Measurements from ENCODE around the gene POLD3. TPM values are rescaled to one million over a fixed set of nuclear protein-coding genes. Genes with fewer than 3 reads are reported as not detected.
"Not testable (repeated sequence)": the region's sequence is repeated elsewhere in the genome, so short reads cannot be mapped to it uniquely, and the experiment has no call there.

Gene POLD3
- total RNA-seq, 4 donors from 2014 or later = 13.0 to 14.8 (median 14.3) TPM

GRCh38 chr11:74581954-74582547 is 10.3 kb upstream of the POLD3 start:
- Histone ChIP-seq H3K27ac (no peak overlapping the region), H3K27me3 (no peaks in the 10 kb centered on the region), H3K4me1 (no peaks in the 10 kb centered on the region), H3K9me3 (no peaks in the 10 kb centered on the region), H3K4me3 (replicated peaks in 1 of 3) (no peak overlapping the region), H3K36me3 (no peaks in the 10 kb centered on the region)
- DNase-seq = no peak
- no peak for TF ChIP-seq CTCF (IDR thresholded peaks at IDR 0.05)
- no peak for TF ChIP-seq POLR2A (IDR thresholded peaks at IDR 0.05)
- WGBS, 2 donors = 94 to 97% methylated on average over 4 of the region's 4 CpGs
- intact Hi-C loops (cut with DNase I) = no loop called here

- TF ChIP-seq POLR2A (IDR thresholded peaks at IDR 0.05) = no peak
- no peak for TF ChIP-seq CTCF (IDR thresholded peaks at IDR 0.05)
- Histone ChIP-seq H3K36me3 (no peaks in the 10 kb centered on the region), H3K27me3 (no peaks in the 10 kb centered on the region), H3K4me1 (no peaks in the 10 kb centered on the region), H3K4me3 (replicated peaks in 1 of 3) (no peak overlapping the region), H3K27ac (no peak overlapping the region), H3K9me3 (no peaks in the 10 kb centered on the region)
- no peak for DNase-seq
- 66 to 67% methylated on average over 3 of the region's 3 CpGs for WGBS, 2 donors
- intact Hi-C loops (cut with DNase I) = no loop called here
Measured at GRCh38 chr11:74583024-74583624, 9.3 kb upstream of the POLD3 start.

- H3K36me3 ChIP-seq; intact Hi-C loops (cut with DNase I); DNase-seq; H3K27me3 ChIP-seq; H3K4me3 ChIP-seq (replicated peaks in 1 of 3); H3K27ac ChIP-seq; H3K9me3 ChIP-seq: not testable (repeated sequence)
- peaks cover 9 to 13% of the 10 kb centered on the region in 2 donors for H3K4me1 ChIP-seq
- 90 to 95% methylated on average over 7 of the region's 7 CpGs for WGBS, 2 donors
Measured at GRCh38 chr11:74590492-74590891, 1.9 kb upstream of the POLD3 start.

- H3K27ac ChIP-seq = peak overlapping the region in 2 of 3 donors; percentile 37 to 58
- H3K36me3 ChIP-seq = peaks cover 0 to 6% of the 10 kb centered on the region in 2 donors
- H3K4me1 ChIP-seq = peaks cover 9 to 13% of the 10 kb centered on the region in 2 donors
- TF ChIP-seq POLR2A (IDR thresholded peaks at IDR 0.05) = no peak
- no peak for TF ChIP-seq CTCF (IDR thresholded peaks at IDR 0.05)
- H3K27me3 ChIP-seq = no peaks in the 10 kb centered on the region
- H3K9me3 ChIP-seq = no peaks in the 10 kb centered on the region
- intact Hi-C loops (cut with DNase I) = no loop called here
- no peak for DNase-seq
- 11 to 13% methylated on average over 7 of the region's 7 CpGs for WGBS, 2 donors
- peak overlapping the region in 1 of 3 donors; percentile 78 for H3K4me3 ChIP-seq (replicated peaks in 1 of 3)
Measured at GRCh38 chr11:74592063-74592440, 330 bp upstream of the POLD3 start.

- no peak for TF ChIP-seq POLR2A (IDR thresholded peaks at IDR 0.05)
- no peak for TF ChIP-seq CTCF (IDR thresholded peaks at IDR 0.05)
- no peaks in the 10 kb centered on the region for H3K9me3 ChIP-seq
- 0 to 3% methylated on average over 1 of the region's 1 CpG for WGBS, 2 donors
- peaks cover 9 to 13% of the 10 kb centered on the region in 2 donors for H3K4me1 ChIP-seq
- DNase-seq = no peak
- no peak overlapping the region for H3K27ac ChIP-seq
- H3K27me3 ChIP-seq = no peaks in the 10 kb centered on the region
- peak overlapping the region in 1 of 3 donors; percentile 78 for H3K4me3 ChIP-seq (replicated peaks in 1 of 3)
- peaks cover 0 to 6% of the 10 kb centered on the region in 2 donors for H3K36me3 ChIP-seq
- intact Hi-C loops (cut with DNase I) = no loop called here
Measured at GRCh38 chr11:74593463-74593862, 1.1 kb downstream of the POLD3 start.

All from thyroid gland (tissue), 4 donors.